ENCODE data around the gene RNU6-9. TPM values are rescaled to one million over a fixed set of nuclear protein-coding genes. Genes with fewer than 3 reads are reported as not detected.

The RNU6-9 gene
- total RNA-seq, 1 donor from 2014 or later: not detected

- Histone ChIP-seq H3K27ac (ENCODE audit: low read depth, low read length) (peak overlapping the region; percentile 55), H3K9me3 (ENCODE audit: insufficient read depth, low read depth, low read length) (no peaks in the 10 kb centered on the region), H2AFZ (ENCODE audit: low read depth, low read length) (peak overlapping the region; percentile 43), H3K4me3 (ENCODE audit: insufficient read depth, low read depth, low read length) (peak overlapping the region; percentile 82), H3K27me3 (ENCODE audit: insufficient read depth, low read length) (peaks cover 11% of the 10 kb centered on the region), H3K36me3 (ENCODE audit: insufficient read depth, low read length) (no peaks in the 10 kb centered on the region), H3K4me2 (ENCODE audit: low read length) (peak overlapping the region; percentile 93), H4K20me1 (ENCODE audit: insufficient read depth, low read length) (peaks cover 15% of the 10 kb centered on the region), H3K79me2 (ENCODE audit: insufficient read depth, low read length) (peaks cover 31% of the 10 kb centered on the region), H3K9ac (ENCODE audit: low read length) (peak overlapping the region; percentile 74), H3K4me1 (ENCODE audit: insufficient read depth, low read length) (peaks cover 10% of the 10 kb centered on the region)
- no peak for FAIRE-seq
- Mint-ChIP-seq H3K9me3 (ENCODE audit: unreplicated experiment) (peaks cover 2% of the 10 kb centered on the region), H3K4me1 (ENCODE audit: low read depth, unreplicated experiment) (peaks cover 1% of the 10 kb centered on the region), H3K27me3 (ENCODE audit: low read depth, unreplicated experiment) (peaks cover 5% of the 10 kb centered on the region), H3K4me3 (ENCODE audit: unreplicated experiment) (peak overlapping the region; percentile 81), H3K27ac (ENCODE audit: unreplicated experiment) (no peak overlapping the region), H3K36me3 (ENCODE audit: low read depth, unreplicated experiment) (peaks cover 3% of the 10 kb centered on the region)
- TF ChIP-seq EZH2 (IDR thresholded peaks at IDR 0.05; ENCODE audit: insufficient read depth, low read length): no peak
- TF ChIP-seq, protein P1, sequence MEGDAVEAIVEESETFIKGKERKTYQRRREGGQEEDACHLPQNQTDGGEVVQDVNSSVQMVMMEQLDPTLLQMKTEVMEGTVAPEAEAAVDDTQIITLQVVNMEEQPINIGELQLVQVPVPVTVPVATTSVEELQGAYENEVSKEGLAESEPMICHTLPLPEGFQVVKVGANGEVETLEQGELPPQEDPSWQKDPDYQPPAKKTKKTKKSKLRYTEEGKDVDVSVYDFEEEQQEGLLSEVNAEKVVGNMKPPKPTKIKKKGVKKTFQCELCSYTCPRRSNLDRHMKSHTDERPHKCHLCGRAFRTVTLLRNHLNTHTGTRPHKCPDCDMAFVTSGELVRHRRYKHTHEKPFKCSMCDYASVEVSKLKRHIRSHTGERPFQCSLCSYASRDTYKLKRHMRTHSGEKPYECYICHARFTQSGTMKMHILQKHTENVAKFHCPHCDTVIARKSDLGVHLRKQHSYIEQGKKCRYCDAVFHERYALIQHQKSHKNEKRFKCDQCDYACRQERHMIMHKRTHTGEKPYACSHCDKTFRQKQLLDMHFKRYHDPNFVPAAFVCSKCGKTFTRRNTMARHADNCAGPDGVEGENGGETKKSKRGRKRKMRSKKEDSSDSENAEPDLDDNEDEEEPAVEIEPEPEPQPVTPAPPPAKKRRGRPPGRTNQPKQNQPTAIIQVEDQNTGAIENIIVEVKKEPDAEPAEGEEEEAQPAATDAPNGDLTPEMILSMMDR (IDR thresholded peaks at IDR 0.05; ENCODE audit: insufficient read depth, low read depth, low read length): no peak
- DNase-seq (ENCODE audit: low read depth): peak; percentile 56
Observed at GRCh38 chr19:925087-925525, 31.8 kb downstream of the RNU6-9 start.

DNA sequence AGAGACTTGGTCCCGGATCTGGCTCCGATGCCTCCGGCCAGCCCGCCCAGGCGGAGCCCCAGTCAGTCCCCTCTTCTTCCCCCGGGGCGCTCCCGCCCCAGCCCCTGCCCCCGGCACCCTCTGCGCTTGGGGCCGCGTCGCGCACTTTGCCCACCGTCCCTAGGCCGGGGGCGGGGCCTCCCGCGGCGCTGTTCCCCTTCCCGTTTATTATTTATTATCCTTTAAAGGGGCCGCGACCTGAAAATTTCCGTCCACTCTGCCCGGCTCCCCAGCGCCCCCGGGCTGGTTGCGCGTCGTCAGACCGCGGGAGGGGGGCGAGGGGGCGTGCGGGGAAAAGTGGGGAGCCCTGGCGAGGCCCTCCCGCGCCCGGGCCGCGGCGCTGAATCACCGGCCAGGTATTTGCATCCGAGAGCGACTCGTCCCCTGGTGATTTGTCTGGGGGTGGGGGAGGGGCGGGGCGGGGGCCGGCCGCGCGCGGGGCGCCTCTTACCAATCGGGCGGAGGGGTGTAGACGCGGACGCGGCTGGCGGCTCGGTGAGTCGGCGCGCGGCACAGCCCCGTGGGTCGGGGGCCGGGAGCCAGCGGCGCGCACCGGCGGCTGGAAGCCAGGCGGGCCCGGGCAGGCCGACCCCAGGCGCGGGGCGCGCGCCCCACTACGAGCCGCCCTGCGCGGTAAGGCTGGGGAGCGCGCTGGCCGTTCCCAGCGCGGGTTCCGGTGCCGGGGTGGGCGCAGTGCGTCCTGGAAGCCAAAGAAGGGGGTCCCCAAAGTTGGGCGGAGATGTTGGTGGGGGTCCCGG lies 32.4 kb downstream of the RNU6-9 start, which contains the start of gene ARID3A:
ARID3A (plus strand) TSS at position 510 of the 797 bp plus-strand sequence. CDS start 3,494 bp downstream, outside the sequence.
- Mint-ChIP-seq H3K27me3 (ENCODE audit: low read depth, unreplicated experiment) (peaks cover 4% of the 10 kb centered on the region), H3K27ac (ENCODE audit: unreplicated experiment) (peak within 1 kb of the TSS; percentile 66), H3K4me3 (ENCODE audit: unreplicated experiment) (peak within 1 kb of the TSS; percentile 88), H3K9me3 (ENCODE audit: unreplicated experiment) (peaks cover 1% of the 10 kb centered on the region), H3K4me1 (ENCODE audit: low read depth, unreplicated experiment) (peaks cover 1% of the 10 kb centered on the region), H3K36me3 (ENCODE audit: low read depth, unreplicated experiment) (peaks cover 3% of the 10 kb centered on the region)
- TF ChIP-seq EZH2 (IDR thresholded peaks at IDR 0.05; ENCODE audit: insufficient read depth, low read length): no peak
- TF ChIP-seq, protein P1 (IDR thresholded peaks at IDR 0.05; ENCODE audit: insufficient read depth, low read depth, low read length): no peak
- H3K9ac ChIP-seq (ENCODE audit: low read length): peak within 1 kb of the TSS; percentile 88
- peak; percentile 65 for DNase-seq (ENCODE audit: low read depth)
- H3K27ac ChIP-seq (ENCODE audit: low read depth, low read length): peak within 1 kb of the TSS; percentile 63
- H3K4me3 ChIP-seq (ENCODE audit: insufficient read depth, low read depth, low read length): peak within 1 kb of the TSS; percentile 82
- H3K4me2 ChIP-seq (ENCODE audit: low read length): peak within 1 kb of the TSS; percentile 93
- H3K27me3 ChIP-seq (ENCODE audit: insufficient read depth, low read length): peaks cover 6% of the 10 kb centered on the region
- H2AFZ ChIP-seq (ENCODE audit: low read depth, low read length): peak within 1 kb of the TSS; percentile 43
- H3K36me3 ChIP-seq (ENCODE audit: insufficient read depth, low read length): no peaks in the 10 kb centered on the region
- H3K4me1 ChIP-seq (ENCODE audit: insufficient read depth, low read length): peaks cover 10% of the 10 kb centered on the region
- peaks cover 15% of the 10 kb centered on the region for H4K20me1 ChIP-seq (ENCODE audit: insufficient read depth, low read length)
- no peak for FAIRE-seq
- H3K9me3 ChIP-seq (ENCODE audit: insufficient read depth, low read depth, low read length): no peaks in the 10 kb centered on the region
- peaks cover 31% of the 10 kb centered on the region for H3K79me2 ChIP-seq (ENCODE audit: insufficient read depth, low read length)

GRCh38 chr19:926323-926588 lies 33.0 kb downstream of the RNU6-9 start:
- H3K9ac ChIP-seq (ENCODE audit: low read length): peak overlapping the region; percentile 88
- peak overlapping the region; percentile 93 for H3K4me2 ChIP-seq (ENCODE audit: low read length)
- TF ChIP-seq, protein P1 (IDR thresholded peaks at IDR 0.05; ENCODE audit: insufficient read depth, low read depth, low read length): no peak
- no peak for TF ChIP-seq EZH2 (IDR thresholded peaks at IDR 0.05; ENCODE audit: insufficient read depth, low read length)
- H2AFZ ChIP-seq (ENCODE audit: low read depth, low read length): no peak overlapping the region
- Mint-ChIP-seq H3K27me3 (ENCODE audit: low read depth, unreplicated experiment) (peaks cover 3% of the 10 kb centered on the region), H3K36me3 (ENCODE audit: low read depth, unreplicated experiment) (peaks cover 6% of the 10 kb centered on the region), H3K4me1 (ENCODE audit: low read depth, unreplicated experiment) (peaks cover 1% of the 10 kb centered on the region), H3K27ac (ENCODE audit: unreplicated experiment) (peak overlapping the region; percentile 12), H3K4me3 (ENCODE audit: unreplicated experiment) (peak overlapping the region; percentile 79), H3K9me3 (ENCODE audit: unreplicated experiment) (no peaks in the 10 kb centered on the region)
- no peaks in the 10 kb centered on the region for H3K9me3 ChIP-seq (ENCODE audit: insufficient read depth, low read depth, low read length)
- DNase-seq (ENCODE audit: low read depth) (no peak), FAIRE-seq (no peak)
- peaks cover 31% of the 10 kb centered on the region for H3K79me2 ChIP-seq (ENCODE audit: insufficient read depth, low read length)
- peaks cover 15% of the 10 kb centered on the region for H4K20me1 ChIP-seq (ENCODE audit: insufficient read depth, low read length)
- peaks cover 2% of the 10 kb centered on the region for H3K27me3 ChIP-seq (ENCODE audit: insufficient read depth, low read length)
- peaks cover 10% of the 10 kb centered on the region for H3K4me1 ChIP-seq (ENCODE audit: insufficient read depth, low read length)
- H3K36me3 ChIP-seq (ENCODE audit: insufficient read depth, low read length): no peaks in the 10 kb centered on the region
- H3K27ac ChIP-seq (ENCODE audit: low read depth, low read length): peak overlapping the region; percentile 63
- peak overlapping the region; percentile 82 for H3K4me3 ChIP-seq (ENCODE audit: insufficient read depth, low read depth, low read length)
